SK-N-MC (cell line): Measurements from ENCODE around the gene PARVA.

ENCODE experiments used
- DNase-seq: peaks from one replicate; pipeline ENCODE4 v3.0.0-alpha.2; 2011; ENCODE audit warnings: low read depth, low spot score
- H3K27ac ChIP-seq: fragments of 200-600 bp; sonication (generic); 2 replicates; pipeline ENCODE4 v1.5.1; 2016; ENCODE audit warnings: mixed run types
- H3K36me3 ChIP-seq: fragments of 200-600 bp; sonication (generic); 2 replicates; pipeline ENCODE4 v1.6.1; 2017; ENCODE audit warnings: antibody characterized with exemption, low read length, mixed read lengths; ENCODE audit not compliant: insufficient read depth
- H3K4me3 ChIP-seq: fragments of 200-600 bp; sonication (generic); 2 replicates; pipeline ENCODE4 v1.5.1; 2016
- H3K9ac ChIP-seq: fragments of 200-600 bp; sonication (generic); 2 replicates; pipeline ENCODE4 v1.8.0; 2017; ENCODE audit warnings: mixed run types, mixed read lengths; ENCODE audit not compliant: insufficient read length
- H3K9me3 ChIP-seq: fragments of 200-600 bp; sonication (generic); 2 replicates; pipeline ENCODE4 v1.6.1; 2017; ENCODE audit warnings: low read depth, mild to moderate bottlenecking, antibody characterized with exemption, low read length, moderate library complexity, mixed read lengths
- EZH2 ChIP-seq: fragments of 200-600 bp; sonication (generic); IDR thresholded peaks from one replicate; pipeline ENCODE4 v1.6.1; 2017; ENCODE audit warnings: antibody characterized with exemption
- FOXP2 ChIP-seq: optimal IDR thresholded peaks from 2 replicates; pipeline ENCODE3; 2011; ENCODE audit warnings: mild to moderate bottlenecking, moderate library complexity; ENCODE audit not compliant: insufficient read depth; ENCODE audit errors: extremely low read length, control extremely low read depth
- POLR2AphosphoS5 ChIP-seq: IDR thresholded peaks from 2 replicates; pipeline ENCODE4 v1.6.1; 2012; ENCODE audit warnings: mild to moderate bottlenecking, low read depth, low read length, borderline replicate concordance

PARVA gene

DNA sequence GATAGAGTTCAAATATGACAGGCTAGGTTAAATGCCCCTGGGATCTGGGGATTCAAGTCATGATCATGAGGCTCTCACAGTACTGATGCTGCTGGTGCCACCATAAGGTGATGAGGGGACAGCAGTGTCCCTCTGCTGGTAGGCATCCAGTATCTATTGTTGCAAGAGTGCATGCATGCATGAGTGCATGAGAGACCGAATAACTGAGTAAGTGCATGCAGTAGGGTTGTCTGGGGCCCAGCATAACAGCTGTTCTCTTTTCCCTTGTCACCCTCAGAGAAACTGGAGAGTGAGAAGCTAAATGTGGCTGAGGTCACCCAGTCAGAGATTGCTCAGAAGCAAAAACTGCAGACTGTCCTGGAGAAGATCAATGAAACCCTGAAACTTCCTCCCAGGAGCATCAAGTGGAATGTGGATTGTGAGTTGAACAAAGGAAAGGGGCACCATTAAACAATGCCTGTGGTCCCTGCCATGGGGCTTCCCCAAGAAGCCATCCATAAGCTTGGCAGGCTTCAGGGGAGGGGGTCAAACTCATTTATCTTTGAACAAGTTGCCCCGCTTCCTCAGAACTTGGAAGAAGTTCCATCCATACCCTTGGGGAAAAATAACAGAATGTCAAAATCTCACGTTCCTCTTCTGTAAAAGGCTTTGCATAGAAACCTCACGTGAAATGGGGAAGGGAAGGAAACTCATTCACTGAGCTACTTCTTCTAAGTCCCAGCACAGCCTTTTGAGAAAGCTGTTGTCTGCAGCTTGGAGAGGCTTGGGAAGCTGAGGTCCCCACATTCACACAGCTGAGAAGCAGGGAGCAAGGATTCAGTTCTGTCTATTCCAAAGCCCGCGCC lies 119.0 kb downstream of the PARVA start:
- no peak overlapping the region for H3K4me3 ChIP-seq
- H3K36me3 ChIP-seq: no peaks in the 10 kb centered on the region
- TF ChIP-seq EZH2: no peak
- TF ChIP-seq POLR2AphosphoS5: no peak
- no peak for TF ChIP-seq FOXP2
- no peaks in the 10 kb centered on the region for H3K9me3 ChIP-seq
- no peak for DNase-seq
- H3K27ac ChIP-seq: no peak overlapping the region
- H3K9ac ChIP-seq: no peak overlapping the region

GRCh38 chr11:12497431-12497830 lies 120.1 kb downstream of the PARVA start:
- Histone ChIP-seq H3K4me3 (no peak overlapping the region), H3K9me3 (no peaks in the 10 kb centered on the region), H3K36me3 (no peaks in the 10 kb centered on the region), H3K9ac (no peak overlapping the region), H3K27ac (no peak overlapping the region)
- DNase-seq: no peak
- TF ChIP-seq POLR2AphosphoS5: no peak
- TF ChIP-seq EZH2: no peak
- no peak for TF ChIP-seq FOXP2

DNA sequence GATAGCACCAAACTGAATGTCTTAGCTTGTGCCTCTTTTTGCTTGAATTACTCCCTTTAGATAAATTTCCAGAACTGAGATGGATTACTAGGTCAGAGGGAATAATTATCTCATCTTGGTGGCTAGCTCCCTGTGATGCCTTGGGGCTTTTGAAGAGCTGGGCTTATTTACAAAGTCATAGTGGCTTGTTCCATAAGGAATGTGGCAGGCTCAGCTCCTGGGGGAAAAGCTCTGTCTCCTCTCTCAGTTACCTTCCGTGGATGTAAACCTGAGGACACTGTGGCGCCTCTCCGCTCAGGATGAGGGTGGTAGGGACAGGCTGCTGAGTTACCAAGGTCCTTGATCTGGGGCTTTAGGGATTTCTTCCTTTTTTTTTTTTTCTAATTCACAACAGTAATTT lies 121.7 kb downstream of the PARVA start:
- Histone ChIP-seq H3K9ac (no peak overlapping the region), H3K9me3 (no peaks in the 10 kb centered on the region), H3K36me3 (no peaks in the 10 kb centered on the region), H3K4me3 (no peak overlapping the region), H3K27ac (no peak overlapping the region)
- no peak for DNase-seq
- TF ChIP-seq EZH2 (no peak), FOXP2 (no peak), POLR2AphosphoS5 (no peak)

- TF ChIP-seq FOXP2 (no peak), EZH2 (no peak), POLR2AphosphoS5 (no peak)
- H3K4me3 ChIP-seq: no peak overlapping the region
- DNase-seq: no peak
- no peak overlapping the region for H3K27ac ChIP-seq
- no peaks in the 10 kb centered on the region for H3K36me3 ChIP-seq
- no peak overlapping the region for H3K9ac ChIP-seq
- no peaks in the 10 kb centered on the region for H3K9me3 ChIP-seq
These were observed 124.7 kb downstream of the PARVA start for GRCh38 chr11:12502046-12502445.

GRCh38 chr11:12503039-12503484 lies 125.7 kb downstream of the PARVA start:
- H3K27ac ChIP-seq: no peak overlapping the region
- TF ChIP-seq FOXP2 (no peak), POLR2AphosphoS5 (no peak), EZH2 (no peak)
- H3K9ac ChIP-seq: no peak overlapping the region
- H3K4me3 ChIP-seq: no peak overlapping the region
- H3K9me3 ChIP-seq: no peaks in the 10 kb centered on the region
- DNase-seq: no peak
- no peaks in the 10 kb centered on the region for H3K36me3 ChIP-seq

GRCh38 chr11:12503886-12504285 lies 126.5 kb downstream of the PARVA start:
- Histone ChIP-seq H3K4me3 (no peak overlapping the region), H3K9ac (no peak overlapping the region), H3K36me3 (no peaks in the 10 kb centered on the region), H3K9me3 (no peaks in the 10 kb centered on the region), H3K27ac (no peak overlapping the region)
- no peak for DNase-seq
- no peak for TF ChIP-seq POLR2AphosphoS5
- no peak for TF ChIP-seq EZH2
- TF ChIP-seq FOXP2: no peak

GRCh38 chr11:12505183-12505582 lies 127.8 kb downstream of the PARVA start:
- TF ChIP-seq FOXP2 (no peak), EZH2 (no peak), POLR2AphosphoS5 (no peak)
- no peaks in the 10 kb centered on the region for H3K36me3 ChIP-seq
- H3K4me3 ChIP-seq: no peak overlapping the region
- no peak overlapping the region for H3K27ac ChIP-seq
- DNase-seq: no peak
- no peak overlapping the region for H3K9ac ChIP-seq
- no peaks in the 10 kb centered on the region for H3K9me3 ChIP-seq

DNA sequence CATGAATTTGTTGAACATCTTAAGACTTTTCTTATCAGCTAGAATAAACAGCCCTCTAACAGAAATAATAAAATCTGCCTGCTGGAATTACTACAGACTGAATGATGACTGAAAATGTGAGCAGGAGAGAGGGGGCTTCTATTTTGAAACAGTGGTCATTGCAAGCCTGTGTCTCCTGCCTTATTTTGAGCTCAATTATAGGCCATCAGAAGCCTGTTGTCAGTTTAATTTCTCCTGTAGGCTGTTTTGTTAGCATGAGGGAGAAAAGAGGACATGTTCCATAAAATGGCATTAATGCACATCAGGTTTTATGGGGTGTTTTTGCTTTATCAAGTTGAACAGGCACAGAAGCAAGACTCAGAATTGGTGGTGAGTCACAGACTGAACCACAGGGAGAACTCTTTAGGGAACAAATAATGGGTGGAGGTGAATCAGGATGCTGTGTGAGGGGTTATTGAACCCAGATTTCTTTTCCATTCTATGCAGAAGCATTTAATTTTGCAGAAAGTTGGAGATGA lies 129.1 kb downstream of the PARVA start:
- Histone ChIP-seq H3K27ac (peak overlapping the region; percentile 100), H3K36me3 (no peaks in the 10 kb centered on the region), H3K9me3 (no peaks in the 10 kb centered on the region), H3K9ac (no peak overlapping the region), H3K4me3 (no peak overlapping the region)
- no peak for TF ChIP-seq POLR2AphosphoS5
- TF ChIP-seq EZH2: no peak
- TF ChIP-seq FOXP2: no peak
- DNase-seq: no peak

DNA sequence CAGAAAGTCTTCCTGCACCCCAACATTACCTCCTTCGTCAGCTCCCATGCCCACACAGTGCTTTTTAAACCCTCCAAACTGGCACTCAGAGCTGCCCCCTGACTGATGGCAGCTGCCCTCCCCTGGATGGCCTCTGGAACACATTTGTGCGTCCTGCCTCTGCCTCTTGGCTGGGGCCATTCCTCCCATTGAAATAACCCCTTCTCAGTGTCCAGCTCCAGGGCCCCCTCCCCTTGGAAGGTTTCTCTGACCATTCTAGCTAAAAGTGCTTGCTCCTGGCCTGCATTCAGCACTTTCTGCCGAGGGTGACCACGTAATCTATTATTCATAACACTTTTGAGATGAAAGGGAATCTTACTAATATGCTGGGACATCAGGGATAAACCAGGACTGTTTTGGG lies 130.0 kb downstream of the PARVA start:
- DNase-seq: no peak
- H3K4me3 ChIP-seq: peak overlapping the region; percentile 81

More for the DNA sequence above, 130.0 kb downstream of the PARVA start:
- no peaks in the 10 kb centered on the region for H3K9me3 ChIP-seq
- H3K9ac ChIP-seq: no peak overlapping the region
- H3K36me3 ChIP-seq: no peaks in the 10 kb centered on the region
- H3K27ac ChIP-seq: peak overlapping the region; percentile 100
- TF ChIP-seq POLR2AphosphoS5: no peak
- no peak for TF ChIP-seq FOXP2
- no peak for TF ChIP-seq EZH2
